HG02623 (cell line): ENCODE results near the gene SRSF4.

Experiments
- ATAC-seq: cut with Tn5 transposase; IDR thresholded peaks from one replicate; pipeline ENCODE4 v1.9.1; 2021; ENCODE audit warnings: moderate library complexity; ENCODE audit not compliant: unreplicated experiment

SRSF4 gene

DNA sequence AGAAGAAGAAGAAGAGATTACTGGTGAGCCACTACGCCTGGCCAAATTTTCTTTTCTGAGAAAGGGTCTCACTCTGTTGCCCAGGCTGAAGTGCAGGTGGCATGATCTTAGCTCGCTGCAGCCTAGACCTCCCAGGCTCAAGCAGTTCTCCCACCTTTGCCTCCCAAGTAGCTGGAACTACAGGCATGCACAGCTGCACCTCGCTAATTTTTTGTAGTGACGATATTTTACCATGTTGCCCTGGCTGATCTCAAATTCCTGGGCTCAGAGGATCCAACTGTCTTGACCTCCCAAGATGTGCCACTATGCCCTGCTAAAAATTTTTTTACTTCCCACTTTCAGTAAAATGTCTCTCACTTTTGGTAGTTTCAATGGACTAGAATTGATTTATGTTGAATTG is 82.4 kb downstream of the SRSF4 start:
- no peak for ATAC-seq
